Kidney epithelial cell (primary cell): ENCODE data around the gene CLEC7A. TPM values are rescaled to one million over a fixed set of nuclear protein-coding genes. Genes with fewer than 3 reads are reported as not detected.

Experiments used
- DNase-seq: peaks from one replicate; pipeline ENCODE4 v3.0.0-alpha.2; 2010; ENCODE audit warnings: low read depth
- H3K27me3 ChIP-seq: 2 replicates; pipeline ENCODE4 v1.6.0; 2011; ENCODE audit warnings: low read length; ENCODE audit not compliant: control insufficient read depth, insufficient read depth
- H3K36me3 ChIP-seq: 2 replicates; pipeline ENCODE4 v1.5.1; 2011; ENCODE audit warnings: low read length; ENCODE audit not compliant: control insufficient read depth, insufficient read depth
- H3K4me3 ChIP-seq: 2 replicates; pipeline ENCODE4 v1.5.1; 2011; ENCODE audit warnings: low read depth, mild to moderate bottlenecking, control low read depth, low read length
- CTCF ChIP-seq: IDR thresholded peaks from 2 replicates; pipeline ENCODE4 v1.5.1; 2011; ENCODE audit warnings: mild to moderate bottlenecking, moderate library complexity, low read length, control low read depth, inconsistent platforms; ENCODE audit not compliant: insufficient read depth, poor library complexity, severe bottlenecking
- total RNA-seq: library from RNA; depleted of rRNA; stranded (reverse); fragments of >200 nt; gene quantifications from 2 replicates; pipeline ENCODE4 v1.2.3, GENCODE V29; 2015

CLEC7A gene
- total RNA-seq, 1 donor from 2014 or later = 0.13 TPM

GRCh38 chr12:10153271-10154144, 23.5 kb upstream of the CLEC7A start:
- peak; percentile 77 for TF ChIP-seq CTCF
- DNase-seq = no peak
- H3K4me3 ChIP-seq = peak overlapping the region; percentile 44
- H3K27me3 ChIP-seq = no peaks in the 10 kb centered on the region
- no peaks in the 10 kb centered on the region for H3K36me3 ChIP-seq

GRCh38 chr12:10151621-10152020, 21.6 kb upstream of the CLEC7A start:
- Histone ChIP-seq H3K4me3 (no peak overlapping the region), H3K27me3 (no peaks in the 10 kb centered on the region), H3K36me3 (no peaks in the 10 kb centered on the region)
- DNase-seq = no peak
- TF ChIP-seq CTCF = no peak

GRCh38 chr12:10147714-10148403, 17.9 kb upstream of the CLEC7A start:
- Histone ChIP-seq H3K36me3 (no peaks in the 10 kb centered on the region), H3K27me3 (no peaks in the 10 kb centered on the region), H3K4me3 (no peak overlapping the region)
- DNase-seq = no peak
- no peak for TF ChIP-seq CTCF

- no peaks in the 10 kb centered on the region for H3K36me3 ChIP-seq
- no peaks in the 10 kb centered on the region for H3K27me3 ChIP-seq
- TF ChIP-seq CTCF = no peak
- no peak for DNase-seq
- no peak overlapping the region for H3K4me3 ChIP-seq
Observed at GRCh38 chr12:10142976-10143589, 13.1 kb upstream of the CLEC7A start.

- peak; percentile 31 for DNase-seq
- no peaks in the 10 kb centered on the region for H3K36me3 ChIP-seq
- no peak overlapping the region for H3K4me3 ChIP-seq
- peak; percentile 55 for TF ChIP-seq CTCF
- no peaks in the 10 kb centered on the region for H3K27me3 ChIP-seq
Observed at GRCh38 chr12:10140001-10140400, 10.0 kb upstream of the CLEC7A start.
